GM19025 (cell line): ENCODE data around the gene ERBB4.

ENCODE experiments used
- ATAC-seq: cut with Tn5 transposase; IDR thresholded peaks from one replicate; pipeline ENCODE4 v1.9.1; 2021; ENCODE audit warnings: mild to moderate bottlenecking, low read depth, moderate library complexity; ENCODE audit not compliant: unreplicated experiment

Gene ERBB4

GRCh38 chr2:211867845-211868451 is 670.7 kb downstream of the ERBB4 start:
- ATAC-seq: peak; percentile 75

GRCh38 chr2:211864328-211864727 is 674.3 kb downstream of the ERBB4 start:
- no peak for ATAC-seq

- ATAC-seq: no peak
Observed at GRCh38 chr2:211860224-211860623, 678.4 kb downstream of the ERBB4 start.

GRCh38 chr2:211854832-211855231 is 683.8 kb downstream of the ERBB4 start:
- no peak for ATAC-seq

- ATAC-seq: no peak
Observed at GRCh38 chr2:211846714-211847113, 691.9 kb downstream of the ERBB4 start.

GRCh38 chr2:211846036-211846400 is 692.6 kb downstream of the ERBB4 start:
- no peak for ATAC-seq

GRCh38 chr2:211845338-211846035 is 693.1 kb downstream of the ERBB4 start:
- ATAC-seq: no peak

- no peak for ATAC-seq
Observed at GRCh38 chr2:211837706-211838105, 700.9 kb downstream of the ERBB4 start.

GRCh38 chr2:211837206-211837605 is 701.4 kb downstream of the ERBB4 start:
- no peak for ATAC-seq

GRCh38 chr2:211836409-211836808 is 702.2 kb downstream of the ERBB4 start:
- ATAC-seq: no peak

- no peak for ATAC-seq
Observed at GRCh38 chr2:211835695-211836094, 702.9 kb downstream of the ERBB4 start.

- no peak for ATAC-seq
Observed at GRCh38 chr2:211833582-211834279, 704.9 kb downstream of the ERBB4 start.

GRCh38 chr2:211829725-211830124 is 708.9 kb downstream of the ERBB4 start:
- ATAC-seq: no peak

GRCh38 chr2:211823886-211824479 is 714.6 kb downstream of the ERBB4 start:
- no peak for ATAC-seq

- no peak for ATAC-seq
Observed at GRCh38 chr2:211822686-211823335, 715.8 kb downstream of the ERBB4 start.

GRCh38 chr2:211816754-211817153 is 721.8 kb downstream of the ERBB4 start:
- ATAC-seq: no peak

GRCh38 chr2:211812587-211812986 is 726.0 kb downstream of the ERBB4 start:
- no peak for ATAC-seq

GRCh38 chr2:211802666-211803065 is 735.9 kb downstream of the ERBB4 start:
- no peak for ATAC-seq

GRCh38 chr2:211800001-211800400 is 738.6 kb downstream of the ERBB4 start:
- ATAC-seq: no peak

- ATAC-seq: no peak
Observed at GRCh38 chr2:211798868-211799267, 739.7 kb downstream of the ERBB4 start.

- no peak for ATAC-seq
Observed at GRCh38 chr2:211793690-211794089, 744.9 kb downstream of the ERBB4 start.
